Daoy (cell line): ENCODE data around the gene CAPNS1. TPM values are rescaled to one million over a fixed set of nuclear protein-coding genes. Genes with fewer than 3 reads are reported as not detected.
"Not testable (repeated sequence)": the region's sequence is repeated elsewhere in the genome, so short reads cannot be mapped to it uniquely, and the experiment has no call there.

ENCODE experiments used
- DNase-seq: peaks from one replicate; pipeline ENCODE4 v3.0.0-alpha.2; 2015; ENCODE audit warnings: low read depth
- total RNA-seq: library from RNA; depleted of rRNA; stranded (reverse); fragments of >200 nt; shearing (Covaris generic); gene quantifications from 2 replicates; pipeline ENCODE4 v1.2.3, GENCODE V29; 2014; rRNA removed

The CAPNS1 gene
- total RNA-seq, 1 experiment from 2014 or later: 257 TPM

GRCh38 chr19:36150586-36150985 is 10.7 kb downstream of the CAPNS1 start:
- no peak for DNase-seq

DNA sequence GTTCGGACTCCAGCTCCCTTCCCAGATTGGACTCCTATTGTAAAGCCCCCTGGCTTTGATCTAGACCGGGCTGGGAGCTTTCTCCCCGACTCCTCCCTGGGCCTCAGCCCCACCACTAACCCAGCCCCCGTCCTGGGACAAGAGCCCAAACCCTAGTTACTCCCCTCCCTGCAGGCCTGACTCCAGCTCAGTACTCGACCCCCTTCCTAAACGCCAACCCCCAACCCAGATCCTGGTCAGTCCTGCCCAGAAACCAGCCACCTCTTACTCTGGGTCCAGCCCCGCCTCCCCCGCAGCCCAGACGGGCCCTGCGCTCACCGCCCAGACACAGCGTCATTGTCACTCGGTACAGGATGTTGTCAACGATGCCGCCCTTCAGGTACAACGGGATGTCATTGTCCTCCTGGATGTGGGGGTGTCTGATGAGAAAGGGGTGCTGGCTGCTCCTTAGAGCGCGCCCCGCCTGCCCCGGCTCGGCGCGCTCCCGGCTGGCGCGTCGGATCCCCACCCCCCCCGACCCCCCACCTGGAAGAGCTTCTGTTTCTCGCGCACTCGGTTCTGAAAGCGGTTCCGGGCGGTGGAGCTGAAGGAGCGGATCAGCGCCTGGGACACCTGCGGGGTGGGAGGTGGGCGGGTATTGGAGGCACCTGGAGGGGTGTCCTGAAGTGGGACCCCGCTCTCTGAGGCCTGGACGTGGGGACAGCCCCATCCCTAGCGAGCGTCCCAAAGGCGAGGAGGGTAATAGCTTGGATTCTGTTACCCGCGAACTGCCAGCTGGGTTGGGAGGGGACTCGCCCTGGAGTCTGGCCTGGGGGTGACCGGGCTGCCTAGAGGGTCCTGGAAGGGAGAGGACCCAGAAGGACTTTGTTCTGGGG is 11.5 kb downstream of the CAPNS1 start:
- no peak for DNase-seq

DNA sequence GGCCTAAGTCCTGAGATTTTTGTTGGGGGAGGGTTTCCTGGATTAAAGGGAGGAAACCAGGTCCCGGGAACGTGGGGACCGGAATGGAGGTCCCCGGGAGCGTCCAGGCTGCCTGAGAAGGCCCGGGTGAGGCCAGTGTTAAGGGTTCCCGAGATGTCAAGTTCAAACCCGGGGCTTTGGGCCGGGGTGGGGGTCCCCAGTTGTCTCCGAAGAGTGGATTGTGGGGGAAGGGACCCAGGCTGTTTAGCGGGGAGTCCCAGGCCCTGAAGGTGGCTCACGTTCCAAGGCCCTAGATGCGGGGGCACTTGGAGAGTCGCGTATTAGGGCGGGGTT is 12.1 kb downstream of the CAPNS1 start:
- no peak for DNase-seq

DNA sequence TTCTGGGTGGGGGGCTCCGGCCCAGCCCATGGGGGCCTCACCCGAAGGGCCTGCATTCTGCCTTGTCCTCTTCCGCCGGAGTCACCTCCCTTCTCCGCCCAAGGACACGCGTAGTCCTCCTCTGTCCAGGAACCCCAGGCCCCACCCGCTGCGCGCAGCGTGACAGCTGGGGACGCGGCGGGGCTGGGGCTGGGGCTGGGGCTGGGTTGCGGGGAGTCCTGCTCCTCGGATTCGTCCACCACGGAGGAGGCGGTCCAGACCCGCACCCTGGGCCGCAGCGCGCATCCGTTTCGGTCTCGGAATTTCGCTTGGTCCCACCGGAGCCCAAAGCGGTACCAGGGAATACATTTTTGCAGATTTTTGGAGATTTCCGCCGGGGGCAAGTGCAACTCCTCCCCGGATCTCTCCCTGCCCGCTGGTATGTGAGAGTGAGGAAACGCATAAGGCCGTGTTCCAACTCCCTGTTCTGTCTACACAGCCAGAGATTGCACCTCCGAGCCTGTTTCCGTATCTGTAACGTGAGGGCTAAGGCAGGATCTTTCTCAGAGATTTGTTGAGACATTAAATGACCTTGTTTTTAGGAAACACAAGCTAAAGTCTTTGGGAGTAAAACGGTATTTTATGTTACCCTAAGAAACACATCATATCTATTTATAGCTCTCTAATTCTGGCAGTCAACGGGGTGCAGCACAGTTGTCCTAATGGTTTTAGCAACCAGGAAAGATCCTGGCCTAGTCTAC is 12.7 kb downstream of the CAPNS1 start, which contains the start of gene COX7A1:
COX7A1 (minus strand) TSS at position 96 of the 740 bp plus-strand sequence; CDS start at position 56, 40 bp downstream.
- DNase-seq: no peak

DNA sequence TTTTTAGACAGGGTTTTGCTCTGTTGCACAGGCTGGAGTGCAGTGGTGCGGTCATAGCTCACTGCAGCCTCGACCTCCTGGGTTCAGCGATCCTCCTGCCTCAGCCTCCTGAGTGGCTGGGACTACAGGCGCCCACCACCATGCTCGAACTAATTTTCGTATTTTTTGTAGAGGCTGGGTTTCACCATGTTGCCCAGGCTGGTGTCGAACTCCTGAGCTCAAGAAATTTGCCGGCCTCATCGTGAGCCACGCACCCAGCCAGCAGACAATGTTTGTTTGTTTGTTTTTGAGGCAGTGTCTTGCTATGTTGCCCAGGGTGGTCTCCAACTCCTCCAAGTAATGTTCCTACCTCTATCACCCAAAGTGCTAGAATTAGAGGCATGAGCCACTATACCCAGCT is 13.3 kb downstream of the CAPNS1 start:
- no peak for DNase-seq

- no peak for DNase-seq
Observed at GRCh38 chr19:36160821-36161596, 21.1 kb downstream of the CAPNS1 start.

DNA sequence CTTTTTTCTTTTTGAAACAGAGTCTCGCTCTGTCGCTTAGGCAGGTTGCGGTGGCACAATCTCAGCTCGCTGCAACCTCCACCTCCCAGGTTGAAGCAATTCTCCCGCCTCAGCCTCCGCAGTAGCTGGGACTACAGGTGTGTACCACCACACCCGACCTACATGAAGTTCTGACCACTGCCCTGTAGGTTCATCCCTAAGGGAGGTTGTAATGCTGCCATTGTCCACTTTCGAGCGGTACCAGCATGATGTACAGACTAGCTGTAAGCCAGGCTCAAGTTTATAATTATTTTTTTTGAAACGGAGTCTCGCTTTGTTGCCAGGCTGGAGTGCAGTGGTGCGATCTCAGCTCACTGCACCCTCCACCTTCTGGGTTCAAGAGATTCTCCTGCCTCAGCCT is 23.9 kb downstream of the CAPNS1 start:
- no peak for DNase-seq

GRCh38 chr19:36169084-36169760 is 29.4 kb downstream of the CAPNS1 start:
- no peak for DNase-seq

DNA sequence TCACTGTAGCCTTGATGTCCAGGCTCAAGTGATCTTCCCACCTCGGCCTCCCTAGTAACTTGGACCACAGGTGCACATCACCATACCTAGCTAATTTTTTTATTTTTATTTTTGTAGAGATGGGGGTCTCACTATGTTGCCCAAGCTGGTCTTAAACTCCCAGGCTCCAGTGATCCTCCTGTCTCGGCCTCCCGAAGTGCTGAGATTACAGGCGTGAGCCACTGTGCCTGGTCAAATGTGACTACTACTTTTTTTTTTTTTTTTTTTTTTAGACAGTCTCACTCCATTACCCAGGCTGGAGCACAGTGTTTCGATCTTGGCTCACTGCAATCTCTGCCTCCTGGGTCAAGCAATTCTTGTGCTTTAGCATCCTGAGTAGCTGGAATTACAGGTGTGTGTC is 33.0 kb downstream of the CAPNS1 start:
- no peak for DNase-seq

DNA sequence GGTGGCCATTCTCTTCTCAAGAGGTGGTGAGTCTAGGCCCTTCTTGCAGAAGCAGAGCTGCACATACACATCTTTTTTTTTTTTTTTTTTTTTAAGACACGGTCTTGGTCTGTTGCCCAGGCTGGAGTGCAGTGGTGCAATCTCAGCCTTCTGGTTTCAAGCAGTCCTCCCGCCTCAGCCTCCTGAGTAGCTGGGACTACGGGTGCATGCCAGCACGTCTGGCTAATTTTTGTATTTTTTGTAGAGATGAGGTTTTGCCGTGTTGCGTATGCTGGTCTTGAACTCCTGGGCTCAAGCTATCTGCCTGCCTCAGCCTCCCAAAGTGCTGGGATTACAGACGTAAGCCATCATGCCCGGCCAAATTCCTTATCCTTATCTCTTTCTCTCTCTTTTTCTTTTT is 34.0 kb downstream of the CAPNS1 start:
- DNase-seq: not testable (repeated sequence)

DNA sequence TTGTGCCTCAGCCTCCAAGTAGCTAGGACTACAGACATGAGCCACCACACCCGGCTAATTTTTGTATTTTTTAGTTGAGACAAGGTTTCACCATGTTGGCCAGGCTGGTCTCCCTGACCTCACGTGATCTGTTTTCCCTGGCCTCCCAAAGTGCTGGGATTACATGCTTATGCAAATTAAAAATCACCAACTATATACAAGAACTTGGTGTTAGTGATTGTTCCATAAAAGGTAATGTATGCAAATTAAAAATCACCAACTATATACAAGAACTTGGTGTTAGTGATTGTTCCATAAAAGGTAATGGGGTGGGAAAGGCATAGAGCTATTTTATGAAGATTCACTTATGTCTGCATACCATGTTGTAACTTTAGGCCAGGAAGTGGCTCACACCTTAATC is 39.2 kb downstream of the CAPNS1 start:
- DNase-seq: not testable (repeated sequence)

GRCh38 chr19:36182612-36183244 is 42.9 kb downstream of the CAPNS1 start:
- DNase-seq: peak; percentile 59

DNA sequence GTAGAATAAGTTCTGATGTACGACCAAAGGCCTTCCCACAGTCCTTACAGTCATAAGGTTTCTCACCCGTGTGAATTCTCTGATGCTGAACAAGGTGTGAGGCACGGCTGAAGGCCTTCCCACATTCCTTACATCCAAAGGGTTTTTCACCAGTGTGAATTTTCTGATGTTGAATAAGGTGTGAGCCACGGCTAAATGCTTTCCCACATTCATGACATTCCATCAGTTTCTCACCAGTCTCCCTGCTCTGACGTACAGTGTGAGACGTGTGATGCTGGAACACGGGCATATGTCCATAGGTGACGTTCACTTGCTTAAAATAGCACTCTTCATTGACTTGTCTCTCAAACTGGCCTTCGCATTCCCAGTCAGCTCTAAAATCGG is 43.4 kb downstream of the CAPNS1 start:
- DNase-seq: no peak

DNA sequence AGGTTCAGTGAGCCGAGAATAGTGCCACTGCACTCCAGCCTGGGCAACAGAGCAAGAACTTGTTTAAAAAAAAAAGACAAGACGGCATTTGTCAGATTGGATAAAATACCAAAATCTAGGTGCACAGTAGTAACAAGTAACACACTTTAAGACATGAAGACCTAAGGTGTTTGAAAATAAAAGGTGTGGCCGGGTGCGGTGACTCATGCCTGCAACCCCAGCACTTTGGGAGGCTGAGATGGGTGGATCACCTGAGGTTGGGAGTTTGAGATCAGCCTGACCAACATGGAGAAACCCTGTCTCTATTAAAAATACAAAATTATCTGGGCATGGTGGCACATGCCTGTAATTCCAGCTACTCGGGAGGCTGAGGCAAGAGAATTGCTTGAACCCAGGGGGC is 46.9 kb downstream of the CAPNS1 start:
- not testable (repeated sequence) for DNase-seq

DNA sequence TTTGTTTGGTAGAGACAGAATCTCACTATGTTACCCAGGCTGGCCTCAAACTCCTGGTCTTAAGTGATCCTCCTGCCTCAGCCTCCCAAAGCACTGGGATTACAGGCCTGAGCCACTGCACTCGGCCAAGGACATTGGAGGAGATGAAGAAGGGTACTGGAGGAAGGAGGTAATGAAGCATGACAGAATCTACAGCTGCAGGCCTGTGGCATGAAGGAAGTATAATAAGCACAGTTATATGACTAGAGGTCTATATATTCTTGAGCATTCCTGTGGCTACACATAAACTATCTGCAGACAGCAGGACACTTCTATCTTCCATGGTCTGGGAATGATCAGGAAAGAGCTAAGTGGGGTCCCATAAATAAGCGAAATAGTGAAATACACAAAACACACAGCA is 56.4 kb downstream of the CAPNS1 start:
- no peak for DNase-seq

DNA sequence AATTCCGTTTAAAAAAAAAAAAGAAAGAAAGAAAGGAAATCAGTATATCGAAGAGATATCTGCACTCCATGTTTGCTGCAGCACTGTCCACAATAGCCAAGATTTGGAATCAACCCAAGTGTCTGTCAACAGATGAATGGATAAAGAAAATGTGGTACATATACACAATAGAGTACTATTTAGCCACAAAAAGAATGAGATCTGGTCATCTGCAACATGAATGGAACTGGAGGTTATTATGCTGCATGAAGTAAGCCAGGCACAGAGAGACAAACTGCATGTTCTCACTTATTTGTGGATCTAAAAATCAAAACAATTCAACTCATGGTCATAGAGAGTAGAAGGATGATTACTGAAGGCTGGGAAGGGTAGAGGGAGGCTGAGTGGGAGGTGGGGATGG is 58.3 kb downstream of the CAPNS1 start:
- no peak for DNase-seq

Other genes starting within 250 kb of the CAPNS1 start
- gene NFKBID, start 239.5 kb upstream of the CAPNS1 start, total RNA-seq: 8.5 and 33.9 TPM in 2 replicates
- gene HCST, start 237.5 kb upstream of the CAPNS1 start, total RNA-seq: not detected in 2 replicates
- gene TYROBP, start 231.8 kb upstream of the CAPNS1 start, total RNA-seq: not detected in 2 replicates
- 1.2 and 1.4 TPM in 2 replicates for gene LRFN3, start 203.7 kb upstream of the CAPNS1 start, total RNA-seq
- 44.7 and 49.8 TPM in 2 replicates for gene SDHAF1, start 144.9 kb upstream of the CAPNS1 start, total RNA-seq
- not detected in 2 replicates for gene SYNE4, start 131.3 kb upstream of the CAPNS1 start, total RNA-seq
- 15.4 and 32.2 TPM in 2 replicates for gene ALKBH6, start 125.9 kb upstream of the CAPNS1 start, total RNA-seq
- gene CLIP3, start 107.2 kb upstream of the CAPNS1 start, total RNA-seq: 0.69 and 1.0 TPM in 2 replicates
- gene THAP8, start 85.8 kb upstream of the CAPNS1 start, total RNA-seq: 0.54 and 0.86 TPM in 2 replicates
- gene WDR62, start 85.2 kb upstream of the CAPNS1 start, total RNA-seq: 14.6 and 19.8 TPM in 2 replicates
- gene OVOL3, start 28.9 kb upstream of the CAPNS1 start, total RNA-seq: not detected in 2 replicates
- 68.9 and 105 TPM in 2 replicates for gene POLR2I, start 25.2 kb upstream of the CAPNS1 start, total RNA-seq
- 354 and 373 TPM in 2 replicates for gene TBCB, start 24.6 kb upstream of the CAPNS1 start, total RNA-seq
- gene COX7A1, start 12.4 kb downstream of the CAPNS1 start, total RNA-seq: not detected in 2 replicates
- gene ZNF565, start 74.6 kb downstream of the CAPNS1 start, total RNA-seq: 2.3 and 3.2 TPM in 2 replicates
- gene ZNF146, start 75.0 kb downstream of the CAPNS1 start, total RNA-seq: 211 and 232 TPM in 2 replicates
- gene ZFP14, start 239.1 kb downstream of the CAPNS1 start, total RNA-seq: 2.3 and 3.3 TPM in 2 replicates